ENCODE data around the gene MCTP1. TPM values are rescaled to one million over a fixed set of nuclear protein-coding genes. Genes with fewer than 3 reads are reported as not detected.

Gene MCTP1
- total RNA-seq, 1 experiment from 2014 or later: 2.5 TPM

DNA sequence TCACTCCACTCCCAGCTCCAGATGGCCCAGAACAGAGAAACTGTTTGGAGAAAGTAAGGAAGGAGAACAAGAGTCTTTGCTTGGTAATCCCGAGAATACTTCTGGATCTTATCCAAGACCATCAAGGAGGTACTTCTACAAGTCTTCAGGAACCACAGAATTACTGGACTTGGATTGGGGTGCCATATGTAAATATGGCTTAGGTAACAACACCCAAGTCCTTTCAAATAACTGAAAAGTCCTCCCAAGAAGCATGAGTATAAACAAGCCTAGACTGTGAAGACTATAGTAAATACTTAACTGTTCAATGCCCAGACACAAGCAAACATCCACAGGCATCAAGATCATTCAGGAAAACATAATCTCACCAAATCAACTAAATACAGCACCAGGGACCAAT, 170.0 kb downstream of the MCTP1 start:
- peaks cover 3 to 4% of the 10 kb centered on the region in 2 experiments; a peak in 2 of 5 replicates for H3K9me3 Mint-ChIP-seq
- no peak overlapping the region for H2BK5ac ChIP-seq (ENCODE audit: insufficient read length, low read length)
- no peaks in the 10 kb centered on the region for H4K20me1 ChIP-seq (ENCODE audit: control insufficient read depth, insufficient read depth, insufficient read length)
- H3K36me3 Mint-ChIP-seq (ENCODE audit: insufficient read depth in 1 of 3, low read depth in 3 of 3): no peaks in the 10 kb centered on the region; a peak in 1 of 7 replicates
- no peaks in the 10 kb centered on the region for H3K79me1 ChIP-seq (ENCODE audit: insufficient read depth, low read depth, low read length, poor library complexity, severe bottlenecking)
- no peak overlapping the region for H3T11ph ChIP-seq (ENCODE audit: low read length)
- H3K23me2 ChIP-seq (ENCODE audit: insufficient read length, low read depth, low read length, poor library complexity, severe bottlenecking): no peaks in the 10 kb centered on the region
- H4K91ac ChIP-seq (ENCODE audit: insufficient read length, low read depth, low read length): no peak overlapping the region
- no peaks in the 10 kb centered on the region for H3K79me2 ChIP-seq (ENCODE audit: insufficient read depth, low read length)
- no peak overlapping the region for H2BK15ac ChIP-seq (ENCODE audit: low read depth, low read length)
- no peak overlapping the region for H3K56ac ChIP-seq (ENCODE audit: insufficient read length, low read depth, low read length)
- no CpG with 5 or more reads among the region's 1 CpG for WGBS (ENCODE audit: extremely low coverage, insufficient read length, low lambda C conversion rate)
- H3K4me1 Mint-ChIP-seq: peaks cover 9 to 10% of the 10 kb centered on the region in 2 experiments
- no peak overlapping the region for H3K23ac ChIP-seq (ENCODE audit: insufficient read length, low read depth, low read length)
- no peaks in the 10 kb centered on the region for H3K27me3 Mint-ChIP-seq (ENCODE audit: low read depth)
- no peak overlapping the region for H3K27ac ChIP-seq (ENCODE audit: insufficient read length, low read depth, low read length)
- no peak overlapping the region for H3K9ac ChIP-seq (ENCODE audit: extremely low read depth, insufficient read length, low read length)
- no peak for DNase-seq
- TF ChIP-seq, protein P1, sequence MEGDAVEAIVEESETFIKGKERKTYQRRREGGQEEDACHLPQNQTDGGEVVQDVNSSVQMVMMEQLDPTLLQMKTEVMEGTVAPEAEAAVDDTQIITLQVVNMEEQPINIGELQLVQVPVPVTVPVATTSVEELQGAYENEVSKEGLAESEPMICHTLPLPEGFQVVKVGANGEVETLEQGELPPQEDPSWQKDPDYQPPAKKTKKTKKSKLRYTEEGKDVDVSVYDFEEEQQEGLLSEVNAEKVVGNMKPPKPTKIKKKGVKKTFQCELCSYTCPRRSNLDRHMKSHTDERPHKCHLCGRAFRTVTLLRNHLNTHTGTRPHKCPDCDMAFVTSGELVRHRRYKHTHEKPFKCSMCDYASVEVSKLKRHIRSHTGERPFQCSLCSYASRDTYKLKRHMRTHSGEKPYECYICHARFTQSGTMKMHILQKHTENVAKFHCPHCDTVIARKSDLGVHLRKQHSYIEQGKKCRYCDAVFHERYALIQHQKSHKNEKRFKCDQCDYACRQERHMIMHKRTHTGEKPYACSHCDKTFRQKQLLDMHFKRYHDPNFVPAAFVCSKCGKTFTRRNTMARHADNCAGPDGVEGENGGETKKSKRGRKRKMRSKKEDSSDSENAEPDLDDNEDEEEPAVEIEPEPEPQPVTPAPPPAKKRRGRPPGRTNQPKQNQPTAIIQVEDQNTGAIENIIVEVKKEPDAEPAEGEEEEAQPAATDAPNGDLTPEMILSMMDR (conservative IDR thresholded peaks at IDR 0.05): no peak
- no peak overlapping the region for H3K27ac Mint-ChIP-seq
- H3K4me3 Mint-ChIP-seq: no peak overlapping the region
- no peak overlapping the region for H2BK20ac ChIP-seq (ENCODE audit: low read depth, low read length, poor library complexity, severe bottlenecking)
- H3K4me2 ChIP-seq (ENCODE audit: insufficient read depth, insufficient read length, low read length): no peak overlapping the region
- no peak overlapping the region for H3K4ac ChIP-seq (ENCODE audit: low read depth, low read length)
- no peak overlapping the region for H2BK120ac ChIP-seq (ENCODE audit: low read depth, low read length, poor library complexity, severe bottlenecking)
- H3K18ac ChIP-seq (ENCODE audit: insufficient read length, low read depth, low read length): no peak overlapping the region
- peaks cover 6% of the 10 kb centered on the region; the same call in 1 of the 2 replicates for H3K4me1 ChIP-seq (ENCODE audit: insufficient read depth, low read length)
- no peaks in the 10 kb centered on the region for H3K9me3 ChIP-seq (ENCODE audit: control insufficient read depth, low read depth, low read length)
- H2AFZ ChIP-seq (ENCODE audit: low read length): no peak overlapping the region
- H3K14ac ChIP-seq (ENCODE audit: insufficient read depth, low read length): no peak overlapping the region
- H4K5ac ChIP-seq (ENCODE audit: insufficient read length, low read depth, low read length): no peak overlapping the region
- H2BK12ac ChIP-seq (ENCODE audit: insufficient read length, low read depth, low read length): no peak overlapping the region
- no peaks in the 10 kb centered on the region for H3K27me3 ChIP-seq (ENCODE audit: insufficient read depth, low read length)
- H2AK5ac ChIP-seq (ENCODE audit: insufficient read length, low read length): no peak overlapping the region
- H4K8ac ChIP-seq (replicated peaks; ENCODE audit: insufficient read length, low read depth, low read length): no peak overlapping the region

Data from H9 (cell line).